ENCODE measurements around the gene THTPA. TPM values are rescaled to one million over a fixed set of nuclear protein-coding genes. Genes with fewer than 3 reads are reported as not detected.

Gene THTPA
- 18.1 TPM for polyA plus RNA-seq

DNA sequence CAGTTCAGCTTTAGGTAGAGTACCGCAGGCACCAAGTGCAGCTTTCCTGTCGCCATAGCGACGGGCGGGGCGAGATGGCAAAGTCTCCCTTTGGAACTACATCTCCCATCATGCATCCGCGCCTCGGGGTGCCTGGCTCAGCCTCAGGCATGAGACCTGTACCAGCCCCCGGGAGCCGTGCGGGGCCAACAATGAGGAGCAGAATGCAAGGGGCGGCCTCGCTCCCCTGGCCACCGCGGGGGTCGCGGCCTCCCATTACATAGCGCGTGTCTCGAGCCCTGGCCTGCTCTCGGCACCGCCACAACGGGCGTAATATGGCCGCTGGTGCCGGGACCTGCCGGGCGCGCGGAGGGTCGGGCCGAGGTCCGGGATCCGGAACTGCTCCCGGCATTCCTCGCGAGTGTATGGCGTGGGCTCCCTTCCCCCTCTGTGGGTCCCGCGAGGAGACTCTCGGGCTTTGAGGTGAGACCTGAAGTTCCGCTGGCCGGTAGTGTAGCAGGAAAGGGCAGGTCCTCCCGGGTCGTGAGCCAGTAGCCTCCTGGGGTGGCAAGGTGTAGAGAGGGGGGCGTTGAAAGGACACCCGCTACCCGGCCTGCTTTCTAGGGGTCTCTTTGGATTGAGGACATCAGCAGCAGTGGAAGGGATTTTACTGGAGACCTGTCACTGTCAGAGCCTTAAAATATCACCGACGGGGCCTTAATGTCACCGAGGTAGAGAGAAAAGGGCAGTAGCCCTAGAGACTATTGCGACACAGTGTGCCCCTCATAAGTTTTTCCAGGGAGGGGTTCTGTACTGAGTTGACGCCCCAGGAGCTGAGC lies at the start of gene THTPA:
Gene THTPA (plus strand): TSS at position 390 of the 818 bp plus-strand sequence. CDS start 487 bp downstream, outside the sequence.
- peak within 1 kb of the TSS; percentile 93 to 98 (median 96) for H3K4me3 Mint-ChIP-seq
- no peaks in the 10 kb centered on the region for H3K36me3 Mint-ChIP-seq
- no peaks in the 10 kb centered on the region for H3K9me3 Mint-ChIP-seq
- peak within 1 kb of the TSS; percentile 79 to 97 (median 97) for H3K27ac Mint-ChIP-seq
- peaks cover 2% of the 10 kb centered on the region for H3K27me3 Mint-ChIP-seq
- peaks cover 12 to 25% (median 17%) of the 10 kb centered on the region in 3 donors for H3K4me1 Mint-ChIP-seq

GRCh38 chr14:23512156-23512555 lies 43.9 kb upstream of the THTPA start:
- Mint-ChIP-seq H3K27me3 (no peaks in the 10 kb centered on the region), H3K36me3 (peaks cover 18% of the 10 kb centered on the region), H3K4me1 (no peaks in the 10 kb centered on the region), H3K27ac (no peak overlapping the region), H3K4me3 (peak overlapping the region in 1 of 4 donors; percentile 28), H3K9me3 (no peaks in the 10 kb centered on the region)

GRCh38 chr14:23513005-23513817 lies 42.9 kb upstream of the THTPA start:
- peaks cover 18% of the 10 kb centered on the region for H3K36me3 Mint-ChIP-seq
- H3K9me3 Mint-ChIP-seq = no peaks in the 10 kb centered on the region
- no peaks in the 10 kb centered on the region for H3K4me1 Mint-ChIP-seq
- peak overlapping the region in 1 of 4 donors; percentile 55 for H3K4me3 Mint-ChIP-seq
- no peaks in the 10 kb centered on the region for H3K27me3 Mint-ChIP-seq
- no peak overlapping the region for H3K27ac Mint-ChIP-seq

DNA sequence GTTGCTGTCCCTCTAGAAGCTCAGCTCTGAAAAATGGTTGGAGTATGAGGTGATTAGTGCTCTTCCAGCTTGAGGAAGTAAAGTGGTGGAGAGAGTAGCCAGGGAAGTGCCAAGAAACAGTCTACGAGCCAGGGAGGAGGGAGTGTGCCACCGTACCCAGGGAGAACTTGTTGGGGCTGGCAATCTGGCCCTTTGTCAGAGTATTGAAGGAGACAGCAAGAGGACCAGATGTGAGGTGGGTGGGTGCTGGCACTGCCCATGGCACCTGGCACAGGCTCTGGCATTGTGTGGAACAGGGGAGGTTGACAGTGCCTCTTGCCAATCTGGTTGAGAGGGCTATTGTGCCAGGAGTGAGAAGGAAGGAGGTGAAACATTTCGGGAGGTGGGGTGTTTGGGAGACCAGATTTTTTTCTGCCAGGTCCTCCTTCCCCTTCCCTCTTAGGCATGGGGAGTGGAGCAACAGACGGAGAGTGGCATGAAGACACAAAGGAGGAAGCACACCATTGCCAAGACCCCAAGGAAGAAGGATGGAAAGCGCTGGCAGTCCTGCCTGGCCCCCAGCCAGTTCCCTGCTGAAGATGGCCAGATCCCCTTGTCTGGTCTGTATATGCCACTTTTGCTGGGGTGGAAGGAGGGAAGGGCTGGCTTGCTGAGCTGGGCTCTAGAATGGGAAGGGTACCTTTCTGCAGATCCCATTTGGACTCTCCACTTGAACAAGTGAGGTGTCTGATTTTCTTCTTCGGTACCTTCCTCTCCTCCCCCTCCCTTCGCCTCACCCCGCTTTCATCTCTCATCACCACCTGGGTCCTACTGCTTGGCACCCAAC lies 42.0 kb upstream of the THTPA start:
- H3K36me3 Mint-ChIP-seq = peaks cover 19% of the 10 kb centered on the region
- no peak overlapping the region for H3K4me3 Mint-ChIP-seq
- H3K27ac Mint-ChIP-seq = no peak overlapping the region
- H3K4me1 Mint-ChIP-seq = no peaks in the 10 kb centered on the region
- no peaks in the 10 kb centered on the region for H3K9me3 Mint-ChIP-seq
- H3K27me3 Mint-ChIP-seq = no peaks in the 10 kb centered on the region

DNA sequence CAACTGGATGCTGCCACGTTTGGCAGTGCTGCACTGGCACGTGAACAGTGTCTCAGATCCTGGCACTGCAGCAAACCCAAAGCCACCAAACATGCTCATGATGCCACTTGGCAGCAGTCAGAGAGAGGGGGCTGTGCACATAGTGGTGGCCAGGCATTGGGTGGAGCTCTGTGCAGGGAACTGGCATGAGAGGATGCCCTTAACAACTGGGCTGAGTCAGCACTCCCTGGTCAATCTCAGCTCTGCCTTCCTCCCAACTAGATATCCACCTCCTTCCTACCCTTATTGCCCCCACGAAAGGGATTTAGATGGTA lies 41.5 kb upstream of the THTPA start:
- peaks cover 19% of the 10 kb centered on the region for H3K36me3 Mint-ChIP-seq

GRCh38 chr14:23517650-23518326 lies 38.3 kb upstream of the THTPA start:
- peaks cover 21% of the 10 kb centered on the region for H3K36me3 Mint-ChIP-seq
- H3K4me1 Mint-ChIP-seq = no peaks in the 10 kb centered on the region
- no peaks in the 10 kb centered on the region for H3K27me3 Mint-ChIP-seq
- no peak overlapping the region for H3K4me3 Mint-ChIP-seq
- H3K27ac Mint-ChIP-seq = no peak overlapping the region
- no peaks in the 10 kb centered on the region for H3K9me3 Mint-ChIP-seq

More for the DNA sequence above, 41.5 kb upstream of the THTPA start:
- Mint-ChIP-seq H3K27ac (no peak overlapping the region), H3K4me3 (no peak overlapping the region), H3K9me3 (no peaks in the 10 kb centered on the region), H3K4me1 (no peaks in the 10 kb centered on the region), H3K27me3 (no peaks in the 10 kb centered on the region)

- Mint-ChIP-seq H3K27ac (no peak overlapping the region), H3K4me3 (no peak overlapping the region), H3K36me3 (peaks cover 21% of the 10 kb centered on the region), H3K4me1 (no peaks in the 10 kb centered on the region), H3K27me3 (no peaks in the 10 kb centered on the region), H3K9me3 (no peaks in the 10 kb centered on the region)
These were observed 37.4 kb upstream of the THTPA start for GRCh38 chr14:23518709-23519108.

GRCh38 chr14:23520899-23521533 lies 35.1 kb upstream of the THTPA start:
- Mint-ChIP-seq H3K27me3 (no peaks in the 10 kb centered on the region), H3K4me3 (no peak overlapping the region), H3K36me3 (peaks cover 7% of the 10 kb centered on the region), H3K9me3 (no peaks in the 10 kb centered on the region), H3K4me1 (no peaks in the 10 kb centered on the region), H3K27ac (no peak overlapping the region)

GRCh38 chr14:23521785-23522640 lies 34.1 kb upstream of the THTPA start:
- Mint-ChIP-seq H3K36me3 (peaks cover 7% of the 10 kb centered on the region), H3K9me3 (no peaks in the 10 kb centered on the region), H3K4me1 (no peaks in the 10 kb centered on the region), H3K27ac (peak overlapping the region in 1 of 3 donors; percentile 31), H3K27me3 (no peaks in the 10 kb centered on the region), H3K4me3 (no peak overlapping the region)

GRCh38 chr14:23522643-23523198 lies 33.4 kb upstream of the THTPA start:
- no peaks in the 10 kb centered on the region for H3K27me3 Mint-ChIP-seq
- no peak overlapping the region for H3K4me3 Mint-ChIP-seq
- H3K9me3 Mint-ChIP-seq = no peaks in the 10 kb centered on the region
- H3K36me3 Mint-ChIP-seq = peaks cover 7% of the 10 kb centered on the region
- peak overlapping the region in 1 of 3 donors; percentile 57 for H3K27ac Mint-ChIP-seq
- no peaks in the 10 kb centered on the region for H3K4me1 Mint-ChIP-seq

DNA sequence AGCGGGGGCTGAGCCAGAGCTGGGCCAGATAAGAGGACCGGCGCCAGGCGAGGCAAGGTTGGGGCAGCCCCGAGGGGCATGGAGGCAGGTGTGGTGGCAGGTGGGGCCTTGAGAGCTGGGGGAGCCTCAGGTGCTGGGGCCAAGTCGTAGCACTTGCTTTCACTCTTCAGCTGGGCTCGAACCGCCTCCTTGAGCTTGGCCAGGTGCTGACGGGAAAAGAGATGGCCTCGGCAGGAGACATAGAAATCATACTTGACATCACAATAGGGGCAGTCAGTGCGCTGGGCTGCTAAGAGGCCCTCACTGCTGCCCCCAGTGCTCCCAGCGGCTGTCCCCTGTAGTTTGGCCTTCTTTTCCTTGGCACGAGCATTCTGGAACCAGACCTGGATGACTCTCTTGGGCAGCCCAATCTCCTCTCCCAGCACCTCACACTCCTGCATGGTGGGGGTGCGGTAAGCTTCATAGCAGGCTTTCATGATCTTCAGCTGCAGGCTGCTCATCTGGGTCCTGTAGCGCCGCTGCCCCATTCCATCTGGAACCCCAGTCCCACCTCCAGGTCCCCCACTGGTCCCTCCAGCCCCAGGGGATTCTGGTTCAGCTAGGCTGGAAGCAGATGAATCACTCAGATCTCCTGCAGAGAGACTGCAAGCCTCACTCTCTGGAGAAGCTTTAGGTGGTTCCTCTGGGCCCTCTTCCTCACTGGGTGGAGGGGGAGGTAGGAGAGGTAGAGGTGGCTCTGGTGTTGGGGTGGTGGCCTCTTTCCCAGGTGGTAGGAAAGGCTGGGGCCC lies 32.6 kb upstream of the THTPA start:
- Mint-ChIP-seq H3K36me3 (peaks cover 7% of the 10 kb centered on the region), H3K4me1 (no peaks in the 10 kb centered on the region), H3K4me3 (no peak overlapping the region), H3K27me3 (no peaks in the 10 kb centered on the region), H3K9me3 (no peaks in the 10 kb centered on the region), H3K27ac (peak overlapping the region in 1 of 3 donors; percentile 57)

GRCh38 chr14:23524954-23525353 lies 31.1 kb upstream of the THTPA start:
- Mint-ChIP-seq H3K9me3 (no peaks in the 10 kb centered on the region), H3K36me3 (peaks cover 3% of the 10 kb centered on the region)

GRCh38 chr14:23525611-23526010 lies 30.5 kb upstream of the THTPA start:
- Mint-ChIP-seq H3K27me3 (no peaks in the 10 kb centered on the region), H3K9me3 (no peaks in the 10 kb centered on the region), H3K4me3 (no peak overlapping the region), H3K36me3 (no peaks in the 10 kb centered on the region), H3K27ac (no peak overlapping the region), H3K4me1 (no peaks in the 10 kb centered on the region)

More at GRCh38 chr14:23524954-23525353, 31.1 kb upstream of the THTPA start:
- no peaks in the 10 kb centered on the region for H3K27me3 Mint-ChIP-seq
- no peaks in the 10 kb centered on the region for H3K4me1 Mint-ChIP-seq
- H3K4me3 Mint-ChIP-seq = no peak overlapping the region
- no peak overlapping the region for H3K27ac Mint-ChIP-seq

Data from IgD-negative memory B cell (primary cell).